Muscle layer of colon (tissue), 2 donors: ENCODE results near the gene EML4.

Experiments
- H3K27ac ChIP-seq: one replicate; pipeline ENCODE4 v1.7.0; 2013; ENCODE audit warnings: low read depth, mild to moderate bottlenecking, low read length, moderate library complexity
- H3K27me3 ChIP-seq, 2 donors: one replicate each; pipeline ENCODE4 v1.7.0; 2013; ENCODE audit warnings: low read length in 2 of 2, mild to moderate bottlenecking in 2 of 2; ENCODE audit not compliant: insufficient read depth in 2 of 2, control insufficient read depth in 1 of 2
- H3K36me3 ChIP-seq: one replicate; pipeline ENCODE4 v1.7.0; 2013; ENCODE audit warnings: mild to moderate bottlenecking, low read length; ENCODE audit not compliant: insufficient read depth
- H3K4me1 ChIP-seq: one replicate; pipeline ENCODE4 v1.7.0; 2013; ENCODE audit warnings: mild to moderate bottlenecking, low read length; ENCODE audit not compliant: insufficient read depth
- H3K4me3 ChIP-seq, 2 donors: one replicate each; pipeline ENCODE4 v1.7.0; 2013; ENCODE audit warnings: low read length in 2 of 2, low read depth in 1 of 2, mild to moderate bottlenecking in 1 of 2, moderate library complexity in 1 of 2
- H3K9ac ChIP-seq: one replicate; pipeline ENCODE4 v1.7.0; 2013; ENCODE audit warnings: low read length
- H3K9me3 ChIP-seq: one replicate; pipeline ENCODE4 v1.7.0; 2013; ENCODE audit warnings: mild to moderate bottlenecking, low read length
- donor health status: abdominal sarcoma.
- donor health status: Adenocarcinoma of cecum.

Gene EML4

DNA sequence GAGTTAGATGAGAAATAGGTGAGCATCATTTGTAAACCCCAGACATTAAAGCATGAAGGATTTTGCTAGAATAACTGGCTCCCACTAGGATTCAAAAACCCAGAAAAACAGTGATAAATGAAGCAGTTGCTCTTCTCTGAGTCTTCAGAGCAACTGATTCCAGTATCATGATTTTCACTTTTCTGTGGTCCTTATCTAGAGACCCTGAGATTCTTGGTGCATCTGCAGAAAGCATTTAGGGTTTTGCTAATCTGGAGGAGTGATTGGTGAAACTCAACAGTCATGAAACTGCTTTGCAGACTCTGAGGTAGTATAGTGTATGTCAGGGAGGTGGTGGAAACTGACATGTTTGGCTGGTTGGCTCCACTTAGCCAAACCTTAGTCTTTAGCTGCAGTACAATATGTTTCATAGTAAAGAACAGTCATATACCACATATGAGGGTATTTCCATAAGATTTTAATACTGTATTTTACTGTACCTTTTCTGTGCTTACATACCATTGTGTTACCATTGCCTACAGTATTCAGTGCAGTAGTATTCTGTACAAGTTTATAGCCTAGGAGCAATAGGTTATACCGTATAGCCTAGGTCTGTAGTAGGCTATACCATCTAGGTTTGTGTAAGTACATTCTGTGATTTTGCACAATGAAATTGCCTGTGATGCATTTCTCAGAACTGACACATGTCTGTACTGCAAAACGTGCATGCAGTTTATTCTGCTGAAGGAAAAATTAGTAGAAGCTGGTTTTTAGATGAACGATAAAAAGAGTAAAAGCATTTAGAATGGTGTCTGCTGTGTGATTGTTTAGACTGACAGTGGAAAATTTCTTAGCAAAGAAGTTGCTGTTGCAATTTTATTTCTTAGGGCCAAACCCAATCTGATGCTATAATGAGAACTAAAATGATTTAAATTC is 23.8 kb downstream of the EML4 start:
- no peak overlapping the region for H3K27ac ChIP-seq
- H3K4me3 ChIP-seq, result no peak overlapping the region
- no peaks in the 10 kb centered on the region for H3K36me3 ChIP-seq
- no peak overlapping the region for H3K9ac ChIP-seq
- H3K27me3 ChIP-seq, result no peaks in the 10 kb centered on the region
- no peaks in the 10 kb centered on the region for H3K9me3 ChIP-seq
- peaks cover 9% of the 10 kb centered on the region for H3K4me1 ChIP-seq

DNA sequence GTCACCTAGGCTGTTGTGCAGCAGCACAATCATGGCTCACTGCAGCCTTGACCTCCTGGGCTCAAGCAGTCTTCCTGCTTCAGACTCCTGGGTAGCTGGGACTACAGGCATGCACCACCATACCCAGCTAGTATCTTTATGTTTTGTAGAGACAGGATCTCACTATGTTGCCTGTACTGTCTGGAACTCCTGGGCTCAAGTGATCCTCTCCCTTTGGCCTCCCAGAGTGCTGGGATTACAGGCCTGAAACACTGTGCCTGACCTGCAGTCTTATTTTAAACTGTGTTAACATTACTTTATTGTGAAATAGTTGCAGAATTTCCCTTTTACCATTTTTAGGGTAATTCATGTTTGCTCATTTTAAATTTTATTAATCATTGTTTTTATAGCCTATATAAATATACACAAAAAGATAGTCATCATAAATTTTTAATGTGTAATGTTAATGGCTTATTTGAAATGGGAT is 24.6 kb downstream of the EML4 start:
- H3K36me3 ChIP-seq, result no peaks in the 10 kb centered on the region
- peaks cover 9% of the 10 kb centered on the region for H3K4me1 ChIP-seq
- no peak overlapping the region for H3K9ac ChIP-seq
- H3K27me3 ChIP-seq, result no peaks in the 10 kb centered on the region
- H3K9me3 ChIP-seq, result no peaks in the 10 kb centered on the region
- no peak overlapping the region for H3K27ac ChIP-seq
- H3K4me3 ChIP-seq, result no peak overlapping the region

DNA sequence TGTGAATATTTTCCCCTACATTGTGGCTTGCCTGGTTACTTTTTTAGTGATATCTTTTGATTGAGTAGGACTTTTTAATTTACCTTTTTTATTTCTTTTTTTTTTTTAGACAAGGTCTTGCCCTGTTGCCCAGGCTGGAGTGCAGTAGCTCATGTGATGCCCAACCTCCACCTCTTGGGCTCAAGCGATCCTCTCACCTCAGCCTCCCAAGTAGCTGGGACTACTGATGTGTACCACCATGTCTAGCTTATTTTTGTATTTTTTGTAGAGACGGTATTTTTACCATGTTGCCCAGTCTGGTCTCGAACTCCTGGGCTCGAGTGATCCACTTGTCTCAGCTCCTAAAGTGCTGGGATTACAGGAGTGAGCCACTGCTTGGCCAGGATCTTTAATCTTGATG is 25.3 kb downstream of the EML4 start:
- Histone ChIP-seq H3K36me3 (no peaks in the 10 kb centered on the region), H3K9me3 (no peaks in the 10 kb centered on the region), H3K27ac (no peak overlapping the region), H3K4me3 (no peak overlapping the region), H3K4me1 (peaks cover 9% of the 10 kb centered on the region), H3K9ac (no peak overlapping the region), H3K27me3 (no peaks in the 10 kb centered on the region)

DNA sequence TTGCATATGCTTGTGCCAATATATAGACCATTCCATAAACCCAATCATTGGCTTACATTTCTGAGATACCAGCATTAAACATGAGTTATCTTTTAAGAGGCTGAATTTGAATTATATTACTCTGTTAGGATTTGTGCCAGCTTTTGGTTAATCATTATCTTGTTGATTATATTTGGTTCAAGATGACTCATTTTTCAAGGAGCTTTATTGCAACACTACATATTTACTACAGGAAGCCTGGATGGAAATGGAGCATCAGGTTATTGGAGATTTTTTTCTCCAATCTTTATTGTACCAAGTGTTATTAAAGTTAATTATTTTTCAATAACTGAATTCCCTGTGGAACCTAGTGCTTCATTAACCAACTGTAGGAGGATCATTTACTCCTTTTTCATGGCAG is 26.4 kb downstream of the EML4 start:
- Histone ChIP-seq H3K4me1 (peaks cover 10% of the 10 kb centered on the region), H3K9me3 (no peaks in the 10 kb centered on the region), H3K27ac (no peak overlapping the region)

DNA sequence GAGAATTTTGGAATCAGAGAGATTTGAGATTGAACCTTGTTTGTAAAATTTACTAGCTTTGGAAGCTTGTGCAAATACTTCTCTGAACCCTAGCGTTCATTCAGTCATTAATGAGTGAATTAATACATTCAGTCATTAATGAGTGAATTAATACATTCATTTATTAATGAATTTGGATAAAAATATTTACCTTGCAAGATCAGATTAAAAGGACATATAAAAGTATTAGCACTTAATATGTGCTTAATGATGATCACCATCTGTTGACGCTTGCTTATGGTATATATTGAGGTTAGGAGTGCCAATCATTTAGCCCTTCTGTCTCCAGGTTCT is 26.9 kb downstream of the EML4 start:
- no peak overlapping the region for H3K27ac ChIP-seq
- H3K9me3 ChIP-seq, result no peaks in the 10 kb centered on the region
- H3K4me3 ChIP-seq, result no peak overlapping the region
- no peaks in the 10 kb centered on the region for H3K36me3 ChIP-seq
- no peaks in the 10 kb centered on the region for H3K27me3 ChIP-seq
- no peak overlapping the region for H3K9ac ChIP-seq
- peaks cover 14% of the 10 kb centered on the region for H3K4me1 ChIP-seq

More for the DNA sequence above, 26.4 kb downstream of the EML4 start:
- Histone ChIP-seq H3K4me3 (no peak overlapping the region), H3K36me3 (no peaks in the 10 kb centered on the region), H3K9ac (no peak overlapping the region), H3K27me3 (no peaks in the 10 kb centered on the region)

DNA sequence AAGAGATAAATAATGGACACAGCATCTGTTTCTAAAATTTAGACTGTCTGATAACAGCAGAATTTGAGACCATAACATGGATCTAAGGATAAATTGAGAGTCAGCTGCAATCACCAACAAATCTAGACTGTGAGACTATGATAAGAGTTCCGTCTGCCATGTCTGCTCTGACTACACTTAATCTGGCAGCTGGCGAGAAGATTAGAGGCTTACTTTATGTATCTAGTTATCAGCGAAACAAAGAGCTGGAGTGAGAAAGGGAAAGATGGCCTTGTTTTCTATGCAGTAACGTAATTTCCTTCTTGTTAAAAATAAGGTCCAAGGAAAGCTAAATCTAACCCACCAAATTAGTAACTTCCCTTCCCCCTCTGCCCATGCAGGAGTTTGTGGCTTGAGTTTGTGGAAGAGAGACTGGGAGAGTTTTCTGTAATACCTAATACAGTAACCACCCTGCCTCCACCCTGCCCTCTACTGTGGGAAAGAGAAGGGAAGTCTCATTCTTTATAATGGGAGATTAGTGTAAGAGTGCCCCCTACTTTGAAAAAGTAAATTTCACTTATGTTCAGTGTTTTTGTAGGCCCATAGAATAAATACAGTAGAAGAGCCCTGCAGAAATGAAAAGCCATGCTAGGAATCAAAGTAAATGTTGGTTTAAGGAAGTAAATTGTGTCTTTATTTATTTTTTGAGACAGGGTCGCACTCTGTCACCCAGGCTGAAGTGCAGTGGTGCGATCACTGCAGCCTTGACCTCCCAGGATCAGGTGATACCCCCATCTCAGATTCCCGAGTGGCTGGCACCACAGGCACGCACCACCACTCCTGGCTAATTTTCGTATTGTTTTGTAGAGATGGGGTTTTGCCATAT is 27.5 kb downstream of the EML4 start:
- Histone ChIP-seq H3K9me3 (no peaks in the 10 kb centered on the region), H3K9ac (no peak overlapping the region), H3K27me3 (no peaks in the 10 kb centered on the region), H3K36me3 (no peaks in the 10 kb centered on the region), H3K4me1 (peaks cover 17% of the 10 kb centered on the region), H3K27ac (no peak overlapping the region), H3K4me3 (no peak overlapping the region)

DNA sequence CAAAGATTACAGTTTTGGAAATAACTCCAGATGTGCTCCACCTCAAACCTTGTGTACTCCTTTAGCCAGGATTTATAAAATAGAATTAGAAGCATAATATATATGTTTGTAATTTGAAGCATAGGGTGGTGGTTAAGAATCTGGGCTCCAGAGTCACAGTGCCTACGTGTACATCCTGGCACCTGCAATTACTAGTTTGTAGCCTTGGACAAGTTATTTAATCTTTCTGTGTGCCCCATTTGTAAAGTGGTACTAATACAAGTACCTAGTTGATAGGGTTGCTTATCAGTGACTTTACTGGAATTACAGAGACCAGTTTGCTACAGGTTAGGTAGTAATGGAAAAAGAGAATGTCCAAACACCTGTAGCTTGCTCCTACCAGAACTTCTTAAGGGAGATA is 28.6 kb downstream of the EML4 start:
- Histone ChIP-seq H3K36me3 (no peaks in the 10 kb centered on the region), H3K9ac (no peak overlapping the region), H3K4me3 (no peak overlapping the region), H3K27me3 (no peaks in the 10 kb centered on the region), H3K4me1 (peaks cover 17% of the 10 kb centered on the region), H3K27ac (no peak overlapping the region), H3K9me3 (no peaks in the 10 kb centered on the region)

DNA sequence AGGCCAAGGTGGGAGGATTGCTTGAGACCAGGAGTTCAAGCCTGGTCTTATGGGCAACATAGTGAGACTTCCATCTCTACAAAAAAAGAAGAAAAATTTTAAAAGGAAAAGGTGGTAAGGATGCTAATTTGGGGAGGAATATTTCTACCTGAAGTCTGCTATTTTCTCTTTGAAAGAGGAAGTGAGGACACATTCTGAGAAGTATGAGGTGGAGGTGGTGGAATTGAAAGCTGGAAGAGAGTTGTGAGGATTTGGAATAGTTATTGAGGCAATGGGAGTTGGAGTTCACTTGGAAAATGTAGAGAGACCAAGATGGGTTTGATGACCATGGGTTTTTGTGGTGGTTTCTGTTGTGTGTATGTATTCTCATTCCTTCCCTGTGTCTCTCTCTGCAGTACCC is 29.3 kb downstream of the EML4 start:
- H3K27ac ChIP-seq, result no peak overlapping the region
- H3K27me3 ChIP-seq, result no peaks in the 10 kb centered on the region
- no peak overlapping the region for H3K9ac ChIP-seq
- H3K4me3 ChIP-seq, result no peak overlapping the region
- H3K9me3 ChIP-seq, result no peaks in the 10 kb centered on the region
- peaks cover 10% of the 10 kb centered on the region for H3K4me1 ChIP-seq
- no peaks in the 10 kb centered on the region for H3K36me3 ChIP-seq

DNA sequence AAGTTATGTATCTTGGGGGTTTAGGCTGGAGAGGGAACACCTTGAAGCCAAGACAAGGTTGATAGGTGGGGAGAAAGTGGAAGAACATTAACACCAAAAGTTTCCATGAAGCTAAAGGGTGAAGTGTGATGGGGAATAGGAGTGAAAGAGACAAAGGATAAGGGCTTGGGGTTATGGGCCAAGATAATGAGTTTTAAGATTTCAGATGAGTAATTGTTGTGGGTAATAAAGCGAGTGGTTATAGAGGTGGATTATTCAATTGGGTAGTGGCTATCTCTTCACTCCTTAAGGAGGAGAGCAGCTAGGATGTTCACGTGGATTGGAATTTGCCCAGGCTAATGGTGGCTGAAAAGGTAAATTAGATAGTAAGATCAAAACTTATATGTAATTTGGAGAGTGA is 29.8 kb downstream of the EML4 start:
- Histone ChIP-seq H3K9me3 (no peaks in the 10 kb centered on the region), H3K4me3 (no peak overlapping the region), H3K27me3 (no peaks in the 10 kb centered on the region), H3K27ac (no peak overlapping the region), H3K9ac (no peak overlapping the region), H3K4me1 (peaks cover 7% of the 10 kb centered on the region), H3K36me3 (no peaks in the 10 kb centered on the region)

DNA sequence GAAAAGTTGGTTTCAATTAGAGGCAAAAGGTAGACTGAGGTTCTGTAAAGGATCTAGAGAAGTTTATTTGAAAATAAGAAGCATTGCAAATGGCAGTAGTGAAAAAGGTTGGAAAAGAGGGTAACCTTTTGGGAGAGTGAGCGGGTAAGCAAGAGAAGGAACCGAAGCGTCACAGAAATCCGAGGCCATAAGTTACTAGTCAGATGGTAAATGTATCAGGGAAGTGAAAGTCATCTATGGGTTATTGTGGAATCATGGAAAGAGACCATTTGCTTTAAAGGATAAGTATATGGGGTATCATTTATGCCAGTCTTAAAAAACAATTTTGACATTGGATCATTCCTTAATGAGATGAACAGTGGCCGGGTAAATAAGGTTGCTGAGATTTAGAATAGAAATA is 30.5 kb downstream of the EML4 start:
- H3K4me3 ChIP-seq, result no peak overlapping the region
- no peaks in the 10 kb centered on the region for H3K27me3 ChIP-seq
- no peaks in the 10 kb centered on the region for H3K9me3 ChIP-seq
- H3K27ac ChIP-seq, result no peak overlapping the region
- H3K9ac ChIP-seq, result no peak overlapping the region
- H3K4me1 ChIP-seq, result peaks cover 7% of the 10 kb centered on the region
- no peaks in the 10 kb centered on the region for H3K36me3 ChIP-seq

DNA sequence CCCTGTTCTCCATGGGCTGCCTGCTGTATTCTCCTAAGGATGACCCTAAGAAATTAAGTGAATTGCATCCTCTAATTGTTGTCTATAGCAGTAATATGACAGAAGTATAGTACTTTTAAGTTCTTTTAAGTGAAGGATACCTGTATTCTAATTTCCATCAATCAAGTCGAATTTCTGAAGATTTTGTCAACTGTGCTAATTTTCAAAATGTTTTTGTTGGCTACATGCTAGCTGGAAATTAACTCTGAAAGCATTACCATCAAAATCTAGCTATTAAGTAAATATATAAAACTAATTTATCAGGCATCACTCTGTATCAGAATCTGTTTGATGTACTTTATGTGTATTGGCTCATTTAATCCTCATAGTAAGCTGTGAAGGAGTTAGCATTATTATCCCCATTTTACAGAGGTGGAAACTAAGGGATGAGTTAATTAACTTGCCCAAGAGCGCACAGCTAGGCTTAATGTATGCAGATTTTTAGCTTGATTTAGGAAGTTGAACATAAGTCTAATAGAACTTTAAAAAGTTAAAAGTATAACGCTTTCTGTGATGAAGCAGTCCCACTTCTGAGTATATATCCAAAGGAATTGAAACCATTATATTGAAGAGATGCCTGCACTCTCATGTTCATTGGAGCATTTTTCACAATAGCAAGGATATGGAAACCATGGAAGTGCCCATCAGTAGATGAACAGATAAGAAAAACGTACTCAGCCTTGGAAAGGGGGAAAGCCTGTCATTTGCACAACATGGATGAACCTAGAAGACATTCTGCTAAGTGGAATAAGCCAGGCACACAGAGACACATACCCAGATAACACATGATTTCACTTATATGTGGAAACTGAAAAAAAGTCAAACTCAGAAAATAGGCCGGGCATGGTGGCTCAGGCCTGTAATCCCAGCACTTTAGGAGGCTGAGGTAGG is 32.0 kb downstream of the EML4 start:
- Histone ChIP-seq H3K9ac (no peak overlapping the region), H3K4me1 (peaks cover 7% of the 10 kb centered on the region), H3K27me3 (no peaks in the 10 kb centered on the region), H3K9me3 (no peaks in the 10 kb centered on the region), H3K4me3 (no peak overlapping the region), H3K36me3 (no peaks in the 10 kb centered on the region), H3K27ac (no peak overlapping the region)
